GM03348 (cell line): Measurements from ENCODE around the gene NPBWR2.
"Not testable (repeated sequence)": the region's sequence is repeated elsewhere in the genome, so short reads cannot be mapped to it uniquely, and the experiment has no call there.

ENCODE experiments used
- DNase-seq: peaks from one replicate; pipeline ENCODE4 v3.0.0; 2012; ENCODE audit warnings: low spot score

NPBWR2 gene

GRCh38 chr20:64143018-64143801 lies 35.8 kb upstream of the NPBWR2 start:
- no peak for DNase-seq

GRCh38 chr20:64142590-64142989 lies 35.2 kb upstream of the NPBWR2 start:
- no peak for DNase-seq

GRCh38 chr20:64140956-64141355 lies 33.6 kb upstream of the NPBWR2 start:
- DNase-seq, result no peak

GRCh38 chr20:64140061-64140931 lies 32.9 kb upstream of the NPBWR2 start:
- no peak for DNase-seq

- DNase-seq, result no peak
Measured at GRCh38 chr20:64139199-64140060, 32.1 kb upstream of the NPBWR2 start.

GRCh38 chr20:64138276-64138815 lies 31.0 kb upstream of the NPBWR2 start:
- DNase-seq, result no peak

- DNase-seq, result no peak
Measured at GRCh38 chr20:64137598-64138031, 30.2 kb upstream of the NPBWR2 start.

- DNase-seq, result no peak
Measured at GRCh38 chr20:64136004-64136710, 28.8 kb upstream of the NPBWR2 start.

- DNase-seq, result not testable (repeated sequence)
Measured at GRCh38 chr20:64134744-64135143, 27.4 kb upstream of the NPBWR2 start.

GRCh38 chr20:64133951-64134407 lies 26.6 kb upstream of the NPBWR2 start:
- DNase-seq, result no peak

- no peak for DNase-seq
Measured at GRCh38 chr20:64131406-64131805, 24.0 kb upstream of the NPBWR2 start.

- DNase-seq, result no peak
Measured at GRCh38 chr20:64130876-64131275, 23.5 kb upstream of the NPBWR2 start.

- no peak for DNase-seq
Measured at GRCh38 chr20:64130271-64130670, 22.9 kb upstream of the NPBWR2 start.

- DNase-seq, result no peak
Measured at GRCh38 chr20:64129146-64129782, 21.9 kb upstream of the NPBWR2 start.

- DNase-seq, result not testable (repeated sequence)
Measured at GRCh38 chr20:64123517-64123916, 16.2 kb upstream of the NPBWR2 start.

GRCh38 chr20:64122927-64123326 lies 15.6 kb upstream of the NPBWR2 start:
- not testable (repeated sequence) for DNase-seq

GRCh38 chr20:64121586-64121985 lies 14.2 kb upstream of the NPBWR2 start:
- DNase-seq, result no peak

- no peak for DNase-seq
Measured at GRCh38 chr20:64119681-64120341, 12.4 kb upstream of the NPBWR2 start.

GRCh38 chr20:64119301-64119680 lies 11.9 kb upstream of the NPBWR2 start:
- no peak for DNase-seq

GRCh38 chr20:64117432-64117777 lies 10.0 kb upstream of the NPBWR2 start:
- not testable (repeated sequence) for DNase-seq
